WTC11 (cell line): ENCODE measurements around the gene BZW1. TPM values are rescaled to one million over a fixed set of nuclear protein-coding genes. Genes with fewer than 3 reads are reported as not detected.

Experiments used
- ATAC-seq: fragments of 200-7000 bp; cut with Tn5 transposase; 2 replicates; pipeline ENCODE4 v1.10.0; 2021; ENCODE audit warnings: mild to moderate bottlenecking, moderate library complexity
- CTCF ChIA-PET: fragments of 300-600 bp; sonication (Branson Sonifier 250); formaldehyde crosslinking; loops from one replicate; lab custom pipeline; 2021; ENCODE audit warnings: antibody characterized with exemption; lab: Charles Lee
- POLR2A ChIA-PET: fragments of 350-600 bp; sonication (Branson Sonifier 250); formaldehyde crosslinking; loops from one replicate; lab custom pipeline; 2021; ENCODE audit warnings: antibody characterized with exemption; lab: Charles Lee
- DNase-seq: peaks from one replicate; pipeline ENCODE4 v3.0.0; 2021; ENCODE audit warnings: low spot score
- H3K27ac Mint-ChIP-seq: 2 replicates; pipeline ENCODE4 v1.8.0; 2021; ENCODE audit warnings: mixed read lengths
- H3K27me3 Mint-ChIP-seq: 2 replicates; pipeline ENCODE4 v1.8.0; 2021; ENCODE audit warnings: low read depth, mild to moderate bottlenecking, moderate library complexity, mixed read lengths
- H3K36me3 Mint-ChIP-seq: 2 replicates; pipeline ENCODE4 v1.8.0; 2021; ENCODE audit warnings: mixed read lengths
- H3K4me1 Mint-ChIP-seq: 2 replicates; pipeline ENCODE4 v1.8.0; 2022; ENCODE audit warnings: mixed read lengths
- H3K4me3 Mint-ChIP-seq: 2 replicates; pipeline ENCODE4 v1.8.0; 2021; ENCODE audit warnings: mild to moderate bottlenecking, moderate library complexity, mixed read lengths
- H3K9me3 Mint-ChIP-seq: 2 replicates; pipeline ENCODE4 v1.8.0; 2021; ENCODE audit warnings: mixed read lengths
- AFF4 ChIP-seq: sonication (generic); formaldehyde crosslinking; IDR thresholded peaks from 2 replicates; pipeline ENCODE4 v1.8.1; 2023; ENCODE audit warnings: mild to moderate bottlenecking, missing genetic modification reagents, borderline replicate concordance
- ATF3 ChIP-seq: sonication (generic); formaldehyde crosslinking; conservative IDR thresholded peaks from 2 replicates; pipeline ENCODE4 v1.8.1; 2022; ENCODE audit warnings: mild to moderate bottlenecking, missing genetic modification reagents
- CBFB ChIP-seq: sonication (generic); formaldehyde crosslinking; IDR thresholded peaks from 2 replicates; pipeline ENCODE4 v1.8.1; 2022; ENCODE audit warnings: mild to moderate bottlenecking, low read depth, missing genetic modification reagents
- E2F5 ChIP-seq: sonication (generic); formaldehyde crosslinking; IDR thresholded peaks from 2 replicates; pipeline ENCODE4 v1.8.1; 2022; ENCODE audit warnings: mild to moderate bottlenecking, moderate library complexity, missing genetic modification reagents
- FOXP1 ChIP-seq: sonication (generic); formaldehyde crosslinking; IDR thresholded peaks from 2 replicates; pipeline ENCODE4 v1.8.0; 2022; ENCODE audit warnings: missing genetic modification reagents, mild to moderate bottlenecking, moderate library complexity, borderline replicate concordance
- GABPB1 ChIP-seq: sonication (generic); formaldehyde crosslinking; IDR thresholded peaks from 2 replicates; pipeline ENCODE4 v1.8.1; 2023; ENCODE audit warnings: mild to moderate bottlenecking, missing genetic modification reagents
- OVOL2 ChIP-seq: fragments of 250-450 bp; sonication (Bioruptor Pico); IDR thresholded peaks from 2 replicates; pipeline ENCODE4 v1.9.0; 2021; ENCODE audit warnings: mild to moderate bottlenecking, borderline replicate concordance
- RELA ChIP-seq: sonication (generic); formaldehyde crosslinking; IDR thresholded peaks from 2 replicates; pipeline ENCODE4 v1.8.1; 2022; ENCODE audit warnings: missing genetic modification reagents, mild to moderate bottlenecking, borderline replicate concordance
- STAT6 ChIP-seq: sonication (generic); formaldehyde crosslinking; conservative IDR thresholded peaks from 2 replicates; pipeline ENCODE4 v1.8.1; 2023; ENCODE audit warnings: mild to moderate bottlenecking, low read depth, missing genetic modification reagents, moderate library complexity
- ZNF219 ChIP-seq: sonication (generic); formaldehyde crosslinking; IDR thresholded peaks from 2 replicates; pipeline ENCODE4 v1.8.0; 2023; ENCODE audit warnings: missing genetic modification reagents, mild to moderate bottlenecking, borderline replicate concordance
- ZNF263 ChIP-seq: sonication (generic); formaldehyde crosslinking; IDR thresholded peaks from 2 replicates; pipeline ENCODE4 v1.8.1; 2022; ENCODE audit warnings: low read depth, mild to moderate bottlenecking, moderate library complexity, missing genetic modification reagents
- ZNF281 ChIP-seq: sonication (generic); formaldehyde crosslinking; IDR thresholded peaks from 2 replicates; pipeline ENCODE4 v1.8.0; 2023; ENCODE audit warnings: mild to moderate bottlenecking, missing genetic modification reagents
- ZNF416 ChIP-seq: fragments of 250-450 bp; sonication (Bioruptor Pico); IDR thresholded peaks from 2 replicates; pipeline ENCODE4 v1.9.0; 2021; ENCODE audit warnings: mild to moderate bottlenecking, inconsistent platforms
- ZNF671 ChIP-seq: fragments of 250-450 bp; sonication (Bioruptor Pico); IDR thresholded peaks from 2 replicates; pipeline ENCODE4 v1.8.0; 2021; ENCODE audit warnings: mild to moderate bottlenecking
- total RNA-seq: library from RNA; stranded (reverse); gene quantifications from 3 replicates; pipeline ENCODE4 v1.2.3, GENCODE V29; 2021

BZW1 gene
- total RNA-seq, 1 experiment from 2014 or later: 255 TPM

- CTCF ChIA-PET: no interaction called here
- Mint-ChIP-seq H3K27ac (no peak overlapping the region), H3K27me3 (no peaks in the 10 kb centered on the region), H3K36me3 (peaks cover 85% of the 10 kb centered on the region)
- TF ChIP-seq CBFB (CRISPR knock-in tag): no peak
- TF ChIP-seq GABPB1: no peak
- TF ChIP-seq ZNF416 (CRISPR knock-in tag): no peak
- TF ChIP-seq FOXP1 (CRISPR knock-in tag): no peak
- TF ChIP-seq ZNF263 (CRISPR knock-in tag): no peak
- no peak for TF ChIP-seq STAT6 (CRISPR knock-in tag)
- TF ChIP-seq E2F5: no peak
- no peak for TF ChIP-seq RELA (CRISPR knock-in tag)
- TF ChIP-seq AFF4 (CRISPR knock-in tag): no peak
- TF ChIP-seq, all 79 proteins: peak for 0
- POLR2A ChIA-PET: no interaction called here
- H3K4me3 Mint-ChIP-seq: no peak overlapping the region
- peaks cover 12% of the 10 kb centered on the region for H3K4me1 Mint-ChIP-seq
- H3K9me3 Mint-ChIP-seq: no peaks in the 10 kb centered on the region
- ATAC-seq (no peak), DNase-seq (no peak)
Measured at GRCh38 chr2:200856806-200857205, 45.1 kb downstream of the BZW1 start.

- TF ChIP-seq ZNF671 (CRISPR knock-in tag) (no peak), OVOL2 (CRISPR knock-in tag) (no peak), ZNF281 (CRISPR knock-in tag) (no peak), ATF3 (no peak), ZNF219 (CRISPR knock-in tag) (no peak)
- ChIA-PET POLR2A (no interaction called here), CTCF (no interaction called here)
- Mint-ChIP-seq H3K4me3 (no peak overlapping the region), H3K27me3 (no peaks in the 10 kb centered on the region), H3K27ac (peak overlapping the region; percentile 90), H3K4me1 (peaks cover 24% of the 10 kb centered on the region), H3K36me3 (peaks cover 57% of the 10 kb centered on the region), H3K9me3 (no peaks in the 10 kb centered on the region)
- no peak for ATAC-seq
- DNase-seq: no peak
Measured at GRCh38 chr2:200860092-200860795, 48.5 kb downstream of the BZW1 start.
